Mucosa of rectum (tissue), 2 donors: ENCODE measurements around the gene WDR26.

Source experiments
- H3K27ac ChIP-seq, 2 donors: one replicate each; pipeline ENCODE4 v1.7.0; 2013; ENCODE audit warnings: inconsistent platforms in 2 of 2, low read depth in 2 of 2, low read length in 2 of 2
- H3K27me3 ChIP-seq, 2 donors: one replicate each; pipeline ENCODE4 v1.7.0; 2013; ENCODE audit warnings: low read length in 2 of 2; ENCODE audit not compliant: control insufficient read depth in 2 of 2, insufficient read depth in 2 of 2
- H3K36me3 ChIP-seq, 2 donors: one replicate each; pipeline ENCODE4 v1.7.0; 2013; ENCODE audit warnings: low read length in 2 of 2; ENCODE audit not compliant: control insufficient read depth in 2 of 2, insufficient read depth in 2 of 2
- H3K4me1 ChIP-seq, 2 donors: one replicate each; pipeline ENCODE4 v1.7.0; 2013; ENCODE audit warnings: low read length in 2 of 2, mild to moderate bottlenecking in 1 of 2; ENCODE audit not compliant: control insufficient read depth in 2 of 2, insufficient read depth in 2 of 2
- H3K4me3 ChIP-seq, 2 donors: one replicate each; pipeline ENCODE4 v1.7.0; 2013; ENCODE audit warnings: low read length in 2 of 2
- H3K9ac ChIP-seq, 2 donors: one replicate each; pipeline ENCODE4 v1.7.0; 2013; ENCODE audit warnings: low read length in 2 of 2, low read depth in 1 of 2, mild to moderate bottlenecking in 1 of 2
- H3K9me3 ChIP-seq, 2 donors: one replicate each; pipeline ENCODE4 v1.7.0; 2013; ENCODE audit warnings: low read length in 2 of 2; ENCODE audit not compliant: control insufficient read depth in 2 of 2
- donor health status: healthy.
- donor health status: Normal muscosa, but diverticular disease.

Gene WDR26

DNA sequence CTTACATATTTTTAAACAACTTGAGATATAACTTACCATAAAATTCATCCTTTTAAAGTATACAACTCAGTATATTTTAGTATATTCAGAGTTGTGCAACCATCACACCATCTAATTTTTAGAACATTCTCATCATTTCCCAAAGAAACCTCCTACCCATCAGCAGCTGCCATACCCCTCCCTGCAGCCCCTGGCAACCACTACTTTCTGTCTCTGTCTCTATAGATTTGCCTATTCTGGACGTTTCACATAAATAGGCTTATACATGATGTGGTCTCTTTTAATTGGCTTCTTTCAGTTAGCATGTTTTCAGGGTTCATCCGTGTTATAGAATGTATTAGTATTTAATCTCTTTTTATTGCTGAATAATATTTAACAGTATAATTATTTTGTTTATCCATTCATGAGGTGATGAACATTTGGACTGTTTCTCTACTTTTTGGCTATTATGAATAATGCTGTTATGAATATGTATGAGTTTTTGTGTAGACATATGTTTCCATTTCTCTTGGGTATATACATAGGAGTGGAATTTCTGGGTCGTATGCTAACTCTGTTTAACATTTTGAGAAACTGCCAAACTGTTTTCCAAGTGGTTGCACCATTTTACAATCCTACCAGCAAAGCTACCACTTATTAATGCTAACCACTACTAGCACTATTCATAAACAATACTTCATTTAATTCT is 29.5 kb downstream of the WDR26 start:
- Histone ChIP-seq H3K9ac (no peak overlapping the region), H3K4me3 (no peak overlapping the region), H3K4me1 (no peaks in the 10 kb centered on the region), H3K27me3 (no peaks in the 10 kb centered on the region), H3K36me3 (peaks cover 42 to 59% of the 10 kb centered on the region in 2 donors), H3K27ac (no peak overlapping the region), H3K9me3 (no peaks in the 10 kb centered on the region)

GRCh38 chr1:224402472-224403036 is 32.0 kb downstream of the WDR26 start:
- Histone ChIP-seq H3K36me3 (peaks cover 60 to 61% of the 10 kb centered on the region in 2 donors), H3K9ac (no peak overlapping the region)

DNA sequence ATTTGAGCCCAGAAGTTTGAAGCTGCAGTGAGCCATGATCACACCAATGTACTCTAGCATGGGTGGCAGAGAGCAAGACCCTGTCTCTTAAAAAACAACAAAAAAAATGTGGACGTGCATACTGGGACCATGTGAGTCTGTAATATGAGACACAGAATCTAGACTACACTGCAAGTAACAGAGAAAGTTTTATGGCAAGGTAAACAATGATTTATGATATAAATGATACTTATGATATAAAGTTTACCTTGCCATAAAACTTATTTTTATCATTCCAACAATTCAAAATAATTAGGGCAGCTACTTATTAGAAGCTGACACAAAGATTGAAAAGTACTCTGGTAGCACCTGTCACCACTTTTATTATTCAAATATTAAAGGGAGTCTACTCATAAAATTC is 34.7 kb downstream of the WDR26 start:
- Histone ChIP-seq H3K27me3 (no peaks in the 10 kb centered on the region), H3K4me1 (no peaks in the 10 kb centered on the region), H3K4me3 (no peak overlapping the region), H3K36me3 (peaks cover 65 to 76% of the 10 kb centered on the region in 2 donors), H3K9ac (no peak overlapping the region), H3K9me3 (no peaks in the 10 kb centered on the region), H3K27ac (no peak overlapping the region)

More at GRCh38 chr1:224402472-224403036, 32.0 kb downstream of the WDR26 start:
- H3K9me3 ChIP-seq = no peaks in the 10 kb centered on the region
- H3K4me1 ChIP-seq = no peaks in the 10 kb centered on the region
- no peaks in the 10 kb centered on the region for H3K27me3 ChIP-seq
- no peak overlapping the region for H3K27ac ChIP-seq
- no peak overlapping the region for H3K4me3 ChIP-seq

DNA sequence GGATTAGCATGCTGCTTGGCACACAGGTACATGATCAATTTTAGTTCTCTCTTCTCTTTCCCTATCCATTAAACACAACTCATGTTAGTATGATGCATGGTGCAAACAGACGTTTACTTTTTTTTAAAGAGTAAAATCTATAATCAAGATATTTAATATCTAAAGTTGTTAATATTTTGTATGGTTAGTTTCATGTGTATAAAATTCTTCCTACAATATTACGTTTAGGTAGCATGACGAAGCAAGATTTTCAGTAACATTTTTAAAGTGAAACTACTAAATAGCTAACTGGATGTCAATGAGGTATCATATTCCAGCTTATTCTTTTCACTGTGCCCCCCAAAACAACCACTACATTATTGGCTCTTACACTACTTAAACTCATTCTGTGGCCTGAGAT is 41.3 kb downstream of the WDR26 start:
- Histone ChIP-seq H3K9me3 (no peaks in the 10 kb centered on the region), H3K27me3 (no peaks in the 10 kb centered on the region), H3K27ac (no peak overlapping the region), H3K9ac (no peak overlapping the region), H3K4me3 (no peak overlapping the region), H3K4me1 (no peaks in the 10 kb centered on the region), H3K36me3 (peaks cover 72 to 80% of the 10 kb centered on the region in 2 donors)

- Histone ChIP-seq H3K27me3 (no peaks in the 10 kb centered on the region), H3K9ac (no peak overlapping the region), H3K27ac (no peak overlapping the region), H3K36me3 (peaks cover 68 to 74% of the 10 kb centered on the region in 2 donors), H3K4me3 (no peak overlapping the region), H3K9me3 (no peaks in the 10 kb centered on the region), H3K4me1 (no peaks in the 10 kb centered on the region)
Observed at GRCh38 chr1:224392411-224393249, 42.0 kb downstream of the WDR26 start.

DNA sequence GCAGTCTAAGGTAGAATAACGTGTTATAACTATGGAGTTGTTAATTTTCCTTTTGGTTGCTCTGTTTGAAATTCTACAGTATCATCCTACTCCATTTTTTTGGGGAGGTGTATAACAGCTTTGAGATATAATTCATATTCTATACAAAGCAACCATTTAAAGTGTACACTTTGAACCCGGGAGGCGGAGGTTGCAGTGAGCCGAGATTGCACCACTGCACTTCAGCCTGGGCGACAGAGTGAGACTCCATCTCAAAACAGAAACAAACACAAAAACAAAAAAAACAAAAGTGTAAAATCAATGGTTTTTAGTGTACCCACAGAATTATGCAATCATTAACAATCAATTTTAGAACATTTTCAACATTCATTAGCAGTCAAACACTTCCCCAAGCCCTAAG is 44.1 kb downstream of the WDR26 start:
- Histone ChIP-seq H3K36me3 (peaks cover 55 to 58% of the 10 kb centered on the region in 2 donors), H3K9me3 (no peaks in the 10 kb centered on the region), H3K9ac (no peak overlapping the region), H3K4me1 (no peaks in the 10 kb centered on the region), H3K27ac (no peak overlapping the region), H3K27me3 (no peaks in the 10 kb centered on the region), H3K4me3 (no peak overlapping the region)

GRCh38 chr1:224387943-224388342 is 46.7 kb downstream of the WDR26 start:
- Histone ChIP-seq H3K4me3 (no peak overlapping the region), H3K27me3 (no peaks in the 10 kb centered on the region), H3K27ac (no peak overlapping the region), H3K9me3 (no peaks in the 10 kb centered on the region), H3K9ac (no peak overlapping the region), H3K36me3 (peaks cover 39 to 41% of the 10 kb centered on the region in 2 donors), H3K4me1 (no peaks in the 10 kb centered on the region)

DNA sequence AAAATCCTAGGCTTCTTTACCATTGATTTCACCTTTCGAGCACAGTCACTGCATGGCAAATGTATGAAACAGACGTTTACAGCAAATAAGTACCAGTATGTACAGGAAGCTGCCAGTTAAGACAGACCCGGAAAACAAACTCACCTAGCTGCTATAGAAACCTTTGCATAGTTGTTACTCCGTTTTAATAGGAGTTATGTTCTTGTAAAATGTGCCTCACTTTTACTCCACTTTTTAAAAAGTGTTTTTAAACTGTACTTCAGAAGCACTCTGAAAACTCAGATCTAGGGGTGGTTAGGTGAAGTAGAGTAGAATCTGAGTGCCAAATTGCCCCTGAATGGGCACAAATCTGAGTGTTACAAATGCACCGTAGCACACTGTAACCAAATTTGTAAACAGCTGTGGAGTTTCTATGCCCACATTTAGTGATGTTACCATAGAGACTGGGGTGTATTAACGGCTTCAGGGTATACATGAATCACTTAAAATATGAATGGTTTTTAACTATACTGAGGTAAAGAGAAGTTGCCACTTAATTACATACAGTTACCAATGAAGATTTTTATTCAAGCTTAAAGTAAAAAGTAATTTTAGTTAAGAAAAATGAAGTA is 47.2 kb downstream of the WDR26 start:
- H3K4me3 ChIP-seq = no peak overlapping the region
- no peaks in the 10 kb centered on the region for H3K9me3 ChIP-seq
- no peaks in the 10 kb centered on the region for H3K4me1 ChIP-seq
- H3K9ac ChIP-seq = no peak overlapping the region
- no peaks in the 10 kb centered on the region for H3K27me3 ChIP-seq
- H3K36me3 ChIP-seq = peaks cover 33 to 35% of the 10 kb centered on the region in 2 donors
- no peak overlapping the region for H3K27ac ChIP-seq

DNA sequence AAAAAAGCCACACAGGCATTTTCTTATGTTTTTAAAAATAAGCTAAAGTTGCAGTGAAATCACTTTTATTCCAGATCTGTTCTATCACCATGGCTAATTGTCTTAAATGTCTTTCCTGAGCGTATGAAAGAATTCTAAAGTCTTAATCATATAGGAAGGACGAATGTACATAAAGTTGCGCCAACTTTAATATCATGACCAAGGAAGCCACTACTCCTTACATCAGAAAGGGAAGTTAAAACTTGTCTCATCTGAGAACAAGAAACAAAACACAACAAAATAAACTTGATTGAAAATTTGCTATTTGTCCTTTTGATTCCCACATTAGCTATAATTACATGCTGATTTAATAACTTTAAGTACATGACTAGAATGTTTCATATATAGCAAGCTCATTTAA is 51.4 kb downstream of the WDR26 start:
- Histone ChIP-seq H3K9me3 (no peaks in the 10 kb centered on the region), H3K4me1 (no peaks in the 10 kb centered on the region), H3K27ac (no peak overlapping the region), H3K36me3 (peaks cover 9 to 11% of the 10 kb centered on the region in 2 donors), H3K27me3 (no peaks in the 10 kb centered on the region), H3K9ac (no peak overlapping the region), H3K4me3 (no peak overlapping the region)
